Psoas muscle (tissue), 7 donors: Measurements from ENCODE around the gene GPR65. TPM values are rescaled to one million over a fixed set of nuclear protein-coding genes. Genes with fewer than 3 reads are reported as not detected.

ENCODE experiments used
- polyA plus RNA-seq, 3 donors: library from polyadenylated mRNA; stranded (reverse); fragments of 200-250 nt; gene quantifications; one replicate each; pipeline ENCODE4 v1.2.3, GENCODE V29; 2013
- total RNA-seq, 4 donors: library from RNA; stranded (reverse); fragmentation: NEBNext Ultra II Directional in 2 of 4; extraction: Animal tissue kit (Norgen Biotek cat#: 25700) in 2 of 4; gene quantifications; one replicate each; pipeline versions ENCODE4 v1.2.1 to v1.2.4, GENCODE V29; 2021 to 2023
- donor health status: healthy with polysubstance abuse.
- donor health status: DM: no; HTN: no; CAD: no; lungs with moderate emphysema.
- donor health status: Bipolar disorder and iron deficiency.
- donor health status: healthy.
- donor health status: DM: no; HTN: no; CAD: no.
- donor health status: DM: no; HTN: no; CAD: no.
- donor health status: DM: yes; HTN: yes; CAD: no.

GPR65 gene
- total and polyA plus RNA-seq, 7 donors, result 0.06 to 0.34 (median 0.24) TPM

Other genes with a start within 250 kb of the GPR65 start
- 10 to 100 TPM in 1 of 4 donors, 1 to 10 TPM in 3; 8.5 to 10.2 (median 9.0) TPM for gene GALC, start 12.0 kb upstream of the GPR65 start, total RNA-seq
- 1 to 10 TPM; 4.0 to 8.8 (median 4.0) TPM for gene GALC, start 12.0 kb upstream of the GPR65 start, polyA plus RNA-seq